ENCODE results near the gene ACSM6.

ACSM6 gene

GRCh38 chr10:95263864-95264226, 69.8 kb downstream of the ACSM6 start:
- intact Hi-C loops (cut with DNase I), result no loop called here
- DNase-seq, result no peak

GRCh38 chr10:95264227-95265051, 70.4 kb downstream of the ACSM6 start:
- intact Hi-C loops (cut with DNase I), result no loop called here
- no peak for DNase-seq

- intact Hi-C loops (cut with DNase I), result no loop called here
- no peak for DNase-seq
Measured at GRCh38 chr10:95265572-95265971, 71.5 kb downstream of the ACSM6 start.

GRCh38 chr10:95266674-95267095, 72.6 kb downstream of the ACSM6 start:
- no peak for DNase-seq
- intact Hi-C loops (cut with DNase I), result no loop called here

GRCh38 chr10:95267251-95267650, 73.2 kb downstream of the ACSM6 start:
- no peak for DNase-seq
- intact Hi-C loops (cut with DNase I), result no loop called here

GRCh38 chr10:95268438-95268837, 74.4 kb downstream of the ACSM6 start:
- DNase-seq, result no peak

GRCh38 chr10:95273393-95274312, 79.6 kb downstream of the ACSM6 start:
- no peak for DNase-seq
- intact Hi-C loops (cut with DNase I), result no loop called here

More at GRCh38 chr10:95268438-95268837, 74.4 kb downstream of the ACSM6 start:
- intact Hi-C loops (cut with DNase I), result no loop called here

- DNase-seq, result no peak
- intact Hi-C loops (cut with DNase I), result no loop called here
Measured at GRCh38 chr10:95275726-95276366, 81.8 kb downstream of the ACSM6 start.

GRCh38 chr10:95276367-95277200, 82.5 kb downstream of the ACSM6 start:
- DNase-seq, result no peak
- intact Hi-C loops (cut with DNase I), result no loop called here

GRCh38 chr10:95277201-95277570, 83.1 kb downstream of the ACSM6 start:
- no peak for DNase-seq
- intact Hi-C loops (cut with DNase I), result no loop called here

- DNase-seq, result no peak
- intact Hi-C loops (cut with DNase I), result no loop called here
Measured at GRCh38 chr10:95277614-95278013, 83.6 kb downstream of the ACSM6 start.
